Vagina (tissue), 2 donors: ENCODE results near the gene SMDT1. TPM values are rescaled to one million over a fixed set of nuclear protein-coding genes. Genes with fewer than 3 reads are reported as not detected.

Source experiments
- DNase-seq, 2 donors: peaks; one replicate each; pipeline ENCODE4 v3.0.0-alpha.2; 2017; ENCODE audit errors: extremely low spot score in 2 of 2
- H3K27ac ChIP-seq: fragments of 200-600 bp; sonication (generic); one replicate; pipeline ENCODE4 v1.5.1; 2019
- H3K27me3 ChIP-seq: fragments of 200-600 bp; sonication (generic); one replicate; pipeline ENCODE4 v1.5.1; 2019
- H3K36me3 ChIP-seq, 2 donors: fragments of 200-600 bp; sonication (generic); one replicate each; pipeline ENCODE4 v1.5.1; 2017 to 2019
- H3K4me1 ChIP-seq: fragments of 200-600 bp; sonication (generic); one replicate; pipeline ENCODE4 v1.5.1; 2019
- H3K4me3 ChIP-seq, 2 donors: fragments of 200-600 bp; sonication (generic); 1 replicate in 1 of 2; 2 replicates in 1 of 2; pipeline ENCODE4 v1.5.1; 2016 to 2019
- H3K9me3 ChIP-seq: fragments of 200-600 bp; sonication (generic); one replicate; pipeline ENCODE4 v1.5.1; 2019
- POLR2A ChIP-seq, 2 donors: fragments of 450-650 bp; IDR thresholded peaks; one replicate each; pipeline ENCODE4 v1.6.1; 2017; ENCODE audit warnings: antibody characterized with exemption in 2 of 2, mild to moderate bottlenecking in 2 of 2, moderate library complexity in 2 of 2
- POLR2AphosphoS5 ChIP-seq, 2 donors: sonication (generic); formaldehyde crosslinking; IDR thresholded peaks; one replicate each; pipeline ENCODE4 v1.9.0; 2017; ENCODE audit warnings: antibody characterized with exemption in 2 of 2, mild to moderate bottlenecking in 2 of 2, low read depth in 1 of 2; ENCODE audit not compliant: insufficient read depth in 1 of 2
- intact Hi-C: fragments of 100-400 bp; cut with DNase I; formaldehyde crosslinking; loops from one replicate; pipeline ENCODE4 v1.15.1; 2023
- total RNA-seq: library from RNA; depleted of rRNA; stranded (reverse); fragments of >200 nt; gene quantifications from one replicate; pipeline ENCODE4 v1.2.3, GENCODE V29; 2016
- TF ChIP-seq, protein P1 (sequence below), 3 experiments: fragments of 450-650 bp in 2 of 3; fragments of 200-600 bp in 1 of 3; sonication (generic) in 1 of 3; IDR thresholded peaks; one replicate each; pipeline ENCODE4 v1.5.1; 2017 to 2019; ENCODE audit warnings: antibody characterized with exemption in 3 of 3, mild to moderate bottlenecking in 2 of 3, moderate library complexity in 2 of 3

Gene SMDT1
- total RNA-seq, 1 donor from 2014 or later: 40.3 TPM

DNA sequence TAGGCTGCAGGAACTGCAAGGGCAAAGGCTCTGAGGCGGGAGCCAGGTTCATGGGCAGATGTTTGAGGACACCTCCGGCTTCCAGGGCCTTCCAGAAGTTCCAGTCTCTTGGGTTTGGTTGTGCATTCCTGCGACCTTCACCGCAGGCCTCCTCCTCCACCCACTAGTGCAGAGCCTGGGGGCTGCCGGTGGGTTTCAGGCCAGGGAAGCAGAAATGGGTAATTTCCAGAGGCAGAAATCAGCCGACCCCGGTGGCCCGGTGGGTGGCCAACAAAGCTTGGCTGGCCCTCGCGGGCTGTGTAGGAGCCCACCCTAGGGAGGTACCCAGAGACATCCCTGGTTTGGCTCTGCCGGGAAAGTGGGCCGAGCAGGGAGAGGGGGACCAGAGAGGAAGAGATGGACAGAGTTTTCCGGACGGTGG, 5.9 kb upstream of the SMDT1 start:
- peak in 1 of 2 donors; percentile 83 for DNase-seq
- peaks cover 60% of the 10 kb centered on the region for H3K4me1 ChIP-seq
- peak overlapping the region; percentile 75 to 84 for H3K4me3 ChIP-seq
- H3K36me3 ChIP-seq: peaks cover 0 to 9% of the 10 kb centered on the region in 2 donors
- no peaks in the 10 kb centered on the region for H3K9me3 ChIP-seq
- no peak for TF ChIP-seq POLR2AphosphoS5 (IDR thresholded peaks at IDR 0.05; ENCODE audit: insufficient read depth in 1 of 2, low read depth in 1 of 2)
- TF ChIP-seq, protein P1, sequence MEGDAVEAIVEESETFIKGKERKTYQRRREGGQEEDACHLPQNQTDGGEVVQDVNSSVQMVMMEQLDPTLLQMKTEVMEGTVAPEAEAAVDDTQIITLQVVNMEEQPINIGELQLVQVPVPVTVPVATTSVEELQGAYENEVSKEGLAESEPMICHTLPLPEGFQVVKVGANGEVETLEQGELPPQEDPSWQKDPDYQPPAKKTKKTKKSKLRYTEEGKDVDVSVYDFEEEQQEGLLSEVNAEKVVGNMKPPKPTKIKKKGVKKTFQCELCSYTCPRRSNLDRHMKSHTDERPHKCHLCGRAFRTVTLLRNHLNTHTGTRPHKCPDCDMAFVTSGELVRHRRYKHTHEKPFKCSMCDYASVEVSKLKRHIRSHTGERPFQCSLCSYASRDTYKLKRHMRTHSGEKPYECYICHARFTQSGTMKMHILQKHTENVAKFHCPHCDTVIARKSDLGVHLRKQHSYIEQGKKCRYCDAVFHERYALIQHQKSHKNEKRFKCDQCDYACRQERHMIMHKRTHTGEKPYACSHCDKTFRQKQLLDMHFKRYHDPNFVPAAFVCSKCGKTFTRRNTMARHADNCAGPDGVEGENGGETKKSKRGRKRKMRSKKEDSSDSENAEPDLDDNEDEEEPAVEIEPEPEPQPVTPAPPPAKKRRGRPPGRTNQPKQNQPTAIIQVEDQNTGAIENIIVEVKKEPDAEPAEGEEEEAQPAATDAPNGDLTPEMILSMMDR (IDR thresholded peaks at IDR 0.05): no peak
- no peak for TF ChIP-seq POLR2A (IDR thresholded peaks at IDR 0.05)
- no peaks in the 10 kb centered on the region for H3K27me3 ChIP-seq
- intact Hi-C loops: loop anchor here (10.0 kb wide), 1 partner anchor 371 kb away; no protein-coding TSS in a partner anchor
- H3K27ac ChIP-seq: peak overlapping the region; percentile 95

DNA sequence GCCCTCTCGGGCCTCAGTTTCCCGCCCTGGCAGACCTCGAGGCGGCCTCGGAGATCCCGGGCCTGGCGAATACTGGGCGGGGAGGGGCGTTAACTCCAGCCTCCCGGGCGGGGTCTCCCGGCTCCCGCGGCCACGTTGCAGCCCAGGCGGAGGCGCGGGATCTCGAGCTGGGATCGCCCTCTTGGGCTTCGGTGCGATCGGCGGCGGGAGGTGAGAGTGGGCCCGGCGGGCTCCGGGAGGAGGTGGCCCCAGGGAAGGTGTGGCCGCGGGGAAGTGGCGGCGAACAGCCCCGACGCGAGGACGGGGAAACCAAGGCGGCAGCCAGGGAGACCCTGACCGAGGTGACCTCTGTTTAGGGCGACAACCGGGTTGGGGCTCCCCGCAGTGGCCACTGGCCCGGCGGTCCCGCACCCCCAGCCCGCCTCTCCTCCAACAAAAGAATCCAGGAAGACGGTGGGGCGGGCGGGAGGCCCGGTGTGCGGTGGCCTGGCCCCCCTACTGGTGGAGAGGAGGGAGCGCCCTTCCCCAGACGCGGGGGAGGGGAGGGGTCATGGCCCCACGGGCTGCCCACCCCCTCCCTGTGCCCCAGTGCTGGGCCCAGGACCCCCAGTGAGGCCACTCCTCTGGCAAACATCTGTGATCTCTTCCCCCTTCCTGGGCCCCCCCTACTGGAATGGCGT, 5.2 kb upstream of the SMDT1 start, which contains the start of gene PHETA2:
Gene PHETA2 (plus strand): TSS at position 117 of the 680 bp plus-strand sequence. CDS start 3,046 bp downstream, outside the sequence.
- peaks cover 66% of the 10 kb centered on the region for H3K4me1 ChIP-seq
- peak within 1 kb of the TSS; percentile 75 to 84 for H3K4me3 ChIP-seq
- intact Hi-C loops: loop anchor here (10.0 kb wide), 1 partner anchor 371 kb away; no protein-coding TSS in a partner anchor
- peaks cover 0 to 9% of the 10 kb centered on the region in 2 donors for H3K36me3 ChIP-seq
- DNase-seq: no peak
- H3K27ac ChIP-seq: peak within 1 kb of the TSS; percentile 95
- TF ChIP-seq, protein P1 (IDR thresholded peaks at IDR 0.05): peak in 1 of 3 experiments; percentile 38
- peak in 1 of 2 donors; percentile 63 for TF ChIP-seq POLR2AphosphoS5 (IDR thresholded peaks at IDR 0.05; ENCODE audit: insufficient read depth in 1 of 2, low read depth in 1 of 2)
- no peak for TF ChIP-seq POLR2A (IDR thresholded peaks at IDR 0.05)
- no peaks in the 10 kb centered on the region for H3K27me3 ChIP-seq
- no peaks in the 10 kb centered on the region for H3K9me3 ChIP-seq

DNA sequence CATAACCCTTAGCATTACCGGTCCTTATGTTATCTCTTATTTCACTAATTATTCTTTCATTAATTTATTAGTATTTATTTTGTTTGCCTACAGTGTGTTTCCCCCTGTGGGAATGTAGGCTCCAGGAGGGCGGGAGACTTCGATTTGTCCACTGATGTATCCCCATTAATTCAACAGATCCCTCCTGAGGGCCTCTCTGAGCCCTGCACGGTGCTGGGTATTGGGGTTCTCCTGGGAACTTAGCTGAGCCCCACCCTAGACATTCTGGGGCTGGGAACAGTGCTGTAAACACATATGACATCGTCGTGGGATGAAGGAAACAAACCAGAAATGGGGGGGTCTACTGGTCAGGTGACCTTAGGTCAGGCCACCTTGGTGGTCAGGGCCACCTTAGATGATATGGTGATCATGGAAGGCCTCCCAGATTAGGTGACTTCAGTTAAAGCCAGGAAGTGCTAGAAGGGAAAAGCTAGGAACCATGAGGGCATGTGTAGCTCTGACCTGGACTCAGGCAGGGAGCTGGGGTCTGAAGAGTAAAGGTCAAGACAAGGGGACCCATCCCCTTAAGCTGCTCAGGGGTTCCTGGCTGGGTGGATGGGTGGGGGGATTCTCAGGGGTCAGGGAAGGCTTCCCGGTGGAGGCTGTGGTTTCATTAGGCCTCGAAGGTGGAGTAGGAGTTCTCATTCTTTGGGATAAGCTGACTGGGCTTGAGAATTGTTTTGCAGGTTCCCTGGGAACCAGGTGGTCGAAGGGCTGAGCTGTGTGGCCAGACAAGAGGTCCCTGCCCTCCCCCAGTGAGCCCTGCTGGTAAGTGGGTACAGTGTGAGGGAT, 4.4 kb upstream of the SMDT1 start:
- TF ChIP-seq, protein P1 (IDR thresholded peaks at IDR 0.05): no peak
- no peak for TF ChIP-seq POLR2A (IDR thresholded peaks at IDR 0.05)
- no peak for TF ChIP-seq POLR2AphosphoS5 (IDR thresholded peaks at IDR 0.05; ENCODE audit: insufficient read depth in 1 of 2, low read depth in 1 of 2)
- peak overlapping the region; percentile 75 to 84 for H3K4me3 ChIP-seq
- H3K27me3 ChIP-seq: no peaks in the 10 kb centered on the region
- H3K27ac ChIP-seq: peak overlapping the region; percentile 95
- no peak for DNase-seq
- peaks cover 60% of the 10 kb centered on the region for H3K4me1 ChIP-seq
- H3K36me3 ChIP-seq: peaks cover 0 to 9% of the 10 kb centered on the region in 2 donors
- intact Hi-C loops: loop anchor here (10.0 kb wide), 1 partner anchor 370 kb away; no protein-coding TSS in a partner anchor
- no peaks in the 10 kb centered on the region for H3K9me3 ChIP-seq

DNA sequence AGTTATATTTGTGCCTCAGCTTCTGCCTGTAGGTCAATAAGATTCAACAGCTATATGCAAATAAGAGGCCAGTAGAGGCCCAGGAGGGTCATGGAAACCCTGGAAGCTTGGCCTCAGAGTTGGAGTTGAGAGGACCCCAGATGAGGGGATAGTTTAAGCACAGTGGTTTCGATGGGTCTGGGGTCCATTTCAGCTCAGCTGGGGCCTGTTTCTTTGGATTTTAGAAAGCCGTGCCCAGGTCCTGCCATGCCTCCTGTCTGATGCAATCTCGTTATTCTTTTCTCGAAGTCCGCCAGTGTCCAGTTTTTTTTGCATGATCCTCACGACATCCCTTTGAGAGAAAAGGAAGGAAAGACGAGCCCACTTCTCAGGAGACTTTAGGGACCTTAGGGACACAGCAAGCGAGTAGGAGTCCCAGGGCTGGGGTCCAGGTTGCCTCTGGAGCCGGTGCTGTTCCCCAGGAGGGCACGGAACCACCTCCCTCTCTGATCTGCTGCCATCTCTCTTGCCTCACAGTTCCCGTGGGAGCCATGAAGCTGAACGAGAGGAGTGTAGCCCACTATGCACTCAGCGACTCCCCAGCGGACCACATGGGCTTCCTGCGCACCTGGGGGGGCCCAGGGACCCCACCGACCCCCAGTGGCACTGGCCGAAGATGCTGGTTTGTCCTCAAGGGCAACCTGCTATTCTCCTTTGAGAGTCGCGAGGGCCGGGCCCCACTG, 2.6 kb upstream of the SMDT1 start:
- DNase-seq: no peak
- peak overlapping the region; percentile 98 for H3K27ac ChIP-seq
- TF ChIP-seq, protein P1 (IDR thresholded peaks at IDR 0.05): no peak
- TF ChIP-seq POLR2AphosphoS5 (IDR thresholded peaks at IDR 0.05; ENCODE audit: insufficient read depth in 1 of 2, low read depth in 1 of 2) (no peak), POLR2A (IDR thresholded peaks at IDR 0.05) (no peak)
- peaks cover 0 to 9% of the 10 kb centered on the region in 2 donors for H3K36me3 ChIP-seq
- H3K4me3 ChIP-seq: no peak overlapping the region
- H3K4me1 ChIP-seq: peaks cover 63% of the 10 kb centered on the region
- no peaks in the 10 kb centered on the region for H3K9me3 ChIP-seq
- intact Hi-C loops: loop anchor here (10.0 kb wide), 1 partner anchor 368 kb away; no protein-coding TSS in a partner anchor
- no peaks in the 10 kb centered on the region for H3K27me3 ChIP-seq
